MM.1S (cell line): ENCODE data around the gene GPC3.

Experiments used
- DNase-seq: peaks from one replicate; pipeline ENCODE4 v3.0.0-alpha.2; 2015
- H2AFZ ChIP-seq: fragments of 300-600 bp; sonication (generic); 2 replicates; pipeline ENCODE4 v1.6.0; 2016; ENCODE audit warnings: antibody characterized with exemption, low read length
- H3F3A ChIP-seq: fragments of 300-600 bp; sonication (generic); 2 replicates; pipeline ENCODE4 v1.6.1; 2016; ENCODE audit warnings: mild to moderate bottlenecking, antibody characterized with exemption, low read length, moderate library complexity, mixed read lengths; ENCODE audit not compliant: insufficient read depth
- H3K27ac ChIP-seq: fragments of 300-600 bp; sonication (generic); 2 replicates; pipeline ENCODE4 v1.5.1; 2016; ENCODE audit warnings: mild to moderate bottlenecking, low read length
- H3K27me3 ChIP-seq: fragments of 300-600 bp; sonication (generic); replicated peaks from 2 replicates; pipeline ENCODE4 v1.6.0; 2016; ENCODE audit warnings: low read length; ENCODE audit not compliant: insufficient read depth
- H3K36me3 ChIP-seq: fragments of 300-600 bp; sonication (generic); replicated peaks from 2 replicates; pipeline ENCODE4 v1.6.1; 2016; ENCODE audit warnings: mild to moderate bottlenecking, low read length, mixed read lengths; ENCODE audit not compliant: insufficient read depth
- H3K4me1 ChIP-seq: fragments of 300-600 bp; sonication (generic); 2 replicates; pipeline ENCODE4 v1.6.1; 2016; ENCODE audit warnings: low read length, mixed read lengths
- H3K4me2 ChIP-seq: fragments of 300-600 bp; sonication (generic); 2 replicates; pipeline ENCODE4 v1.6.0; 2016; ENCODE audit warnings: low read depth, low read length
- H3K4me3 ChIP-seq: fragments of 300-600 bp; sonication (generic); 2 replicates; pipeline ENCODE4 v1.5.1; 2016; ENCODE audit warnings: low read length, mixed read lengths
- H3K79me2 ChIP-seq: fragments of 300-600 bp; sonication (generic); 2 replicates; pipeline ENCODE4 v1.6.1; 2016; ENCODE audit warnings: mixed run types, low read length, mixed read lengths
- H3K9ac ChIP-seq: fragments of 300-600 bp; sonication (generic); 2 replicates; pipeline ENCODE4 v1.6.1; 2016; ENCODE audit warnings: low read length, mixed read lengths
- H3K9me2 ChIP-seq: fragments of 300-600 bp; sonication (generic); replicated peaks from 2 replicates; pipeline ENCODE4 v1.6.1; 2016; ENCODE audit warnings: mild to moderate bottlenecking, low read length, mixed read lengths; ENCODE audit not compliant: insufficient read depth
- H3K9me3 ChIP-seq: fragments of 300-600 bp; sonication (generic); replicated peaks from 2 replicates; pipeline ENCODE4 v1.6.1; 2016; ENCODE audit warnings: mild to moderate bottlenecking, low read length, mixed read lengths; ENCODE audit not compliant: insufficient read depth
- H4K20me1 ChIP-seq: fragments of 300-600 bp; sonication (generic); 2 replicates; pipeline ENCODE4 v1.6.1; 2016; ENCODE audit warnings: mild to moderate bottlenecking, low read length, moderate library complexity, mixed read lengths; ENCODE audit not compliant: insufficient read depth
- CTCF ChIP-seq: fragments of 300-600 bp; sonication (generic); IDR thresholded peaks from 2 replicates; pipeline ENCODE4 v1.5.1; 2016; ENCODE audit warnings: antibody characterized with exemption, low read length, mixed read lengths
- EZH2 ChIP-seq: fragments of 300-600 bp; sonication (generic); optimal IDR thresholded peaks from 2 replicates; pipeline ENCODE3; 2017; ENCODE audit warnings: low read depth, mild to moderate bottlenecking, antibody characterized with exemption, low read length, mixed read lengths
- EZH2phosphoT487 ChIP-seq: fragments of 300-600 bp; sonication (generic); IDR thresholded peaks from 2 replicates; pipeline ENCODE4 v1.6.1; 2018; ENCODE audit warnings: antibody characterized with exemption, low read length

Gene GPC3

GRCh38 chrX:133909888-133910287, 75.5 kb downstream of the GPC3 start:
- H3K9me2 ChIP-seq, result no peaks in the 10 kb centered on the region
- H3K27ac ChIP-seq, result no peak overlapping the region
- no peaks in the 10 kb centered on the region for H3K79me2 ChIP-seq
- no peak overlapping the region for H2AFZ ChIP-seq
- no peaks in the 10 kb centered on the region for H3K9me3 ChIP-seq
- H3K4me2 ChIP-seq, result no peak overlapping the region
- TF ChIP-seq EZH2 (no peak), EZH2phosphoT487 (no peak), CTCF (no peak)
- H3K27me3 ChIP-seq, result no peaks in the 10 kb centered on the region
- no peaks in the 10 kb centered on the region for H3K36me3 ChIP-seq
- H3K9ac ChIP-seq, result no peak overlapping the region
- no peak overlapping the region for H3K4me3 ChIP-seq
- H4K20me1 ChIP-seq, result no peaks in the 10 kb centered on the region
- H3K4me1 ChIP-seq, result no peaks in the 10 kb centered on the region
- H3F3A ChIP-seq, result no peaks in the 10 kb centered on the region
- DNase-seq, result no peak

GRCh38 chrX:133908223-133908955, 77.0 kb downstream of the GPC3 start:
- no peaks in the 10 kb centered on the region for H4K20me1 ChIP-seq
- no peak for TF ChIP-seq EZH2phosphoT487
- TF ChIP-seq EZH2, result no peak
- TF ChIP-seq CTCF, result no peak
- H3K36me3 ChIP-seq, result no peaks in the 10 kb centered on the region
- no peaks in the 10 kb centered on the region for H3K27me3 ChIP-seq
- H3K9me2 ChIP-seq, result no peaks in the 10 kb centered on the region
- H3K9ac ChIP-seq, result no peak overlapping the region
- no peak overlapping the region for H3K4me3 ChIP-seq
- DNase-seq, result no peak
- H3K9me3 ChIP-seq, result no peaks in the 10 kb centered on the region
- no peaks in the 10 kb centered on the region for H3K4me1 ChIP-seq
- no peak overlapping the region for H3K4me2 ChIP-seq
- H3K27ac ChIP-seq, result no peak overlapping the region
- no peaks in the 10 kb centered on the region for H3F3A ChIP-seq
- no peak overlapping the region for H2AFZ ChIP-seq
- H3K79me2 ChIP-seq, result no peaks in the 10 kb centered on the region

GRCh38 chrX:133907606-133908005, 77.8 kb downstream of the GPC3 start:
- Histone ChIP-seq H3K27ac (no peak overlapping the region), H4K20me1 (no peaks in the 10 kb centered on the region), H2AFZ (no peak overlapping the region), H3K9me3 (no peaks in the 10 kb centered on the region), H3F3A (no peaks in the 10 kb centered on the region), H3K27me3 (no peaks in the 10 kb centered on the region), H3K79me2 (no peaks in the 10 kb centered on the region), H3K36me3 (no peaks in the 10 kb centered on the region), H3K4me2 (no peak overlapping the region), H3K9ac (no peak overlapping the region), H3K9me2 (no peaks in the 10 kb centered on the region), H3K4me3 (no peak overlapping the region), H3K4me1 (no peaks in the 10 kb centered on the region)
- DNase-seq, result no peak
- no peak for TF ChIP-seq EZH2
- TF ChIP-seq CTCF, result no peak
- TF ChIP-seq EZH2phosphoT487, result no peak
